Bone marrow (tissue), 2 donors: ENCODE measurements around the gene TMED6.

Experiments used
- DNase-seq, 2 donors: peaks; one replicate each; lab custom pipeline; 2025; lab: John Stamatoyannopoulos, UW

TMED6 gene

DNA sequence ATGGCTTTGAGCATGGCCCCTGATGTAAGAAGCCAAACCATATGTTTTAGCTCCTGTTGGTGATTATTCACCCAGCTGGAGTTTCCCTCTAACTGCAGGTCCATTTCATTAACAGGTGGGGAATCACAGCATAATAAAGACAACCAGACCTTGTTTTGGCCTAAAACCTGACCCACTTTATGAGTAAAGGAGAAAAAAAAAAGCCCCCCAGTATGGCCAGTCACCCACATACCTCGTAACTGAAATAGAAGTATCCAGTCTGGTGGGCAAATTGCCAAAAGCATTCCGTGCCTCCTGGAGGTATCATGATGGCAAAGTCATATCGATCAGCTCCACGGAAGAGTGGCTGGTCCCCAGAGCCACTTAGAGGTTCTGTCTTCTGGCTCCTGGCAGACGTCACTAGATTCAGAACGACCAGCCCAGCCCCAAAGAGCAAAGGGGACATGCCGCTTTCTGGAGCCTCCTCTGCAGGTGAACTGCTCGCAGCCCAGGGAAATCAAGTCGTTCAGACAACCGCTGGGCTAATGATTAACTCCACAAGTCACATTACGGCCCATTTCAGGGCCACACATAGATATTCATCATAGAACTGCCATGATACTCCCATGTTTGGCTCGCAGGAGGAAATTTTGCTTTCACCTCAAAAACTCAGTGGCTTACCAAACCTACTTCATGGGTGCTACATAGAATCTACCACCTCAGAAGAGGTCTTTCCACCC is at the start of gene TMED6:
TMED6 (minus strand) TSS at position 478 of the 719 bp plus-strand sequence; CDS start at position 445, 33 bp downstream.
- no peak for DNase-seq

DNA sequence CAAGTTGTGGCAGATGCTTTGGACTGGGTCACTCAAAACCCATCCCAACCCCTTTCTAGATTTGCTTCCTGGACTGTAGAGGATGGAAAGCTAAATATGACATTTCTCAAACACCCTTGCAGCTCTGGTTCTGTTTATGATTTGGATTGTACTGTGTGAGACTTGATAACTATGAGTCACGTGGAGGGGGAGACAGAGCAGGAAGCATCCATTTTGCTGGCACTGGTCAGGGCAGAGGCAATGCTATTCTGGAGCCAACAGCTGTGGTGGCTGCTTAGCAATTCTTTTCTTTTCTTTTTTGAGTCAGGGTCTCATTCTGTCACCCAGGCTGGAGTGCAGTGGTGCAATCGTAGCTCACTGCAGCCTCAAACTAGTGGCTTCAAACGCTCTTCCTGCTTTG is 47.8 kb upstream of the TMED6 start:
- no peak for DNase-seq

GRCh38 chr16:69397821-69398521 is 46.4 kb upstream of the TMED6 start:
- DNase-seq, result no peak

GRCh38 chr16:69396187-69397061 is 44.8 kb upstream of the TMED6 start:
- peak; percentile 10 to 53 for DNase-seq

- no peak for DNase-seq
Observed at GRCh38 chr16:69395859-69396186, 44.2 kb upstream of the TMED6 start.

GRCh38 chr16:69393898-69394849 is 42.6 kb upstream of the TMED6 start:
- DNase-seq, result no peak

DNA sequence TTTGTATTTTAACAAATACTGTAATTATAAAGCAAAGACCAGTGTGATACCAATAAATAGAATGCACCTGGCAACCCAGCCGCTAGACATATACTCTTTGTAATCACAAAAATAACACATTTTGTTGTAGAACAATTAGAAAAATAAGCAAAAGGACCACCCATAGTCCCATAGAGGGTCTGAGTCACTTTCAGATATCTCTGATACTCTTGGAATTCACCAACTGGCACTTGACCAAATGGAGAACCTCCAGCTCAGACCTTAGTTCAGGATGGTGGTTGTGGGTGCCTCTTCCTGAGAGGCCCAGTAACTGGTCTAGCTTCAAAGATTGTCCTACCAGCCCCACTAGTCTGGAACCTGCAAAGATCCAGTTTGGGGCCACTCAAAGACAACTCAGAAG is 35.0 kb upstream of the TMED6 start:
- DNase-seq, result no peak

GRCh38 chr16:69384974-69385373 is 33.4 kb upstream of the TMED6 start:
- no peak for DNase-seq

GRCh38 chr16:69382421-69382820 is 30.8 kb upstream of the TMED6 start:
- no peak for DNase-seq

DNA sequence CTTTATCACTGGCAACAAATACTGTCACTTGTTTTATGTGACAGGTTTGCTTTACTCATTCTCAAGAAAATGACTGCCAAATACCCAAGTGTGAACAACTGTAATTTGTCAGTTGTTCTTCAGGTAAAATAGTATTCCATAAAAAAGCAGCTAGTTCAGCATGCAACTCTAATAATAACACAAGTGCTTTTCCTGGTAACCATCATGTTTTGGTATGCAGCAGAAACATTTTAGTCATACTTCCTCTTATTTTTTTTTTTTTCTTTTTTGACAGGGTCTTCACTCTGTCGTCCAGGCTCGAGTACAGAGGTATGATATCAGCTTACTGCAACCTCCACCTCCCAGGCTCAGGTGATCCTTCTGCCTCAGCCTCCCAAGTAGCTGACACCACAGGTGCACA is 29.6 kb upstream of the TMED6 start:
- peak in 1 of 2 donors; percentile 60 for DNase-seq

DNA sequence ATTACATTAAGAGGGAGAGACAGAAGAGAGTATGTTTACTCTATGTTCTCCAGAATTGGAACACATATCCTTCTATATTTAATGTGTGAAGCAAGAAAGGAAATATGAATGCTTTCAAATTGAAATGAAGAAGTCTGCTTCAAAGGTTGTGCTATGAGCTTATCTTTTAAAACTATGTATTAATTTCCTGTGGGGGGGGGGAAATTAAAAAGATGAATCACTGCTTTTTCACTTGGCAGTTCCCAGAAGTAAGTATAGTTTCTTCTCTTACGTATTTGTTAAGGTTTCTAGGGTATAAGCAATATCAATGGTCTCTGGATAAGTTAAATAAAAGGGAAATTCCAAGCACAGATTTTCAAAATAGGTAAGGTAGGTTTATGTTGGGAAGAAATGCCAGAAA is 27.2 kb upstream of the TMED6 start:
- no peak for DNase-seq

DNA sequence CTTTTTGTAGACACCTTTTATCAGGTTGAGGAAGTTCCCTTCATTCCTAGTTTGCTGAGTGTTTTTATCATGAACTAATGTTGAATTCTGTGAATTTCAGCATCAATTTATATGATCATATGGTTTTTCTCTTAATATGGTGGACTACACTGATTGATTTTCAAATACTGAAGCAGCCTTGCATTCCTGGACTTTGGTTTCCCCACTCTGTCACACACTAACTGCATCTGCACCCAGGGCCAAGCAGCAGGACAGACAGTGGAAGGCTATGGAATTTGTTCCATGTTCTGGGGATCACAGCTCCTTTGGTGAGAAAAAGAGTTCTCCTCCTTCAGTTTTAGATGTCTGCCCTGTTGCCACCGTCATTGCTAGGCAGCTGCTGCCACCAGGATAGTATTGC is 26.4 kb upstream of the TMED6 start:
- no peak for DNase-seq

DNA sequence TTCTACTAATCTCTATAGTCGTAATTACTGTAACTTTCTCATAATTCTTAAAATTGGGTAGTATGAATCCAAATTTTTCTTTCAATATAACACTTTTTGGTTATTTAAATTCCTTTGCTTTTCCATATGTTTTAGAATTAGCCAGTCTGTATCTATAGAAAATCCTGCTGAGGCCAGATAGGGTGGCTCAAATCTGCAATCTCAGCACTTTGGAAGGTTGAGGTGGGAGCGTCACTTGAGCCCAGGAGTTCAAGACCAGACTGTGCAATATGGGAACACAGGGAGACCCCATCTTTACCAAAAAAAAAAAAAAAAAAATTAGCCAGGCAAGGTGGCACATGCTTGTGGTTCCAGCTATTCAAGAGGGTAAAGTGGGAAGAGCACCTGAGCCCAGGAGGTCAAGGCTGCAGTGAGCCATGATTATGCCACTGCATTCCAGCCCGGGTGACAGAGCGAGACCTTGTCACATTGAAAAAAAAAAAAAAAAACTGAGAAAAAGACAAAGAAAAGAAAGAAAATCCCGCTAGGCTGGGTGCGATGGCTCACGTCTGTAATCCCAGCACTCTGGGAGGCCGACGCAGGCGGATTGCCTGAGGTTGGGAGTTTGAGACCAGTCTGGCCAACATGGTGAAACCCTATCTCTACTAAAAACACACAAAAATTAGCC is 24.9 kb upstream of the TMED6 start:
- DNase-seq, result no peak

DNA sequence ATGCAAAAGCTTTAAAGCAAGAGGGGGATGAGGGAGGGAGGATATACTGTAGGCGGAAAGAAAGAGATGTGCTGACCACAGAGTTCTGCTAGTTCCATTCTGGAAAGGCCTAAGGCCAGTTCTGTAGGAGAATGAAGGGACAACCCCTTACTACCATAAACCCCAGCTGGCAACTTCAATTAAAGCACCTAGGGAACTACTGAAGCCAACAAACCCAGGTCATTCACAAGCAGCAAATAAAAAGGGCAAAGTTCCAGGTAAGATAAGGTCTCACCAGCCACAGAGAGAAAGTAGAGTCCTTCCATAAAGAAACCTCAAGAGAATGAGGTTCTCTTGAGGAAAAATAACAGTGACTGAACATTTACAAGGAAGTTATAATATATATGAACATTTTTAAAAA is 21.4 kb upstream of the TMED6 start:
- no peak for DNase-seq

- no peak for DNase-seq
Observed at GRCh38 chr16:69371564-69371963, 20.0 kb upstream of the TMED6 start.

DNA sequence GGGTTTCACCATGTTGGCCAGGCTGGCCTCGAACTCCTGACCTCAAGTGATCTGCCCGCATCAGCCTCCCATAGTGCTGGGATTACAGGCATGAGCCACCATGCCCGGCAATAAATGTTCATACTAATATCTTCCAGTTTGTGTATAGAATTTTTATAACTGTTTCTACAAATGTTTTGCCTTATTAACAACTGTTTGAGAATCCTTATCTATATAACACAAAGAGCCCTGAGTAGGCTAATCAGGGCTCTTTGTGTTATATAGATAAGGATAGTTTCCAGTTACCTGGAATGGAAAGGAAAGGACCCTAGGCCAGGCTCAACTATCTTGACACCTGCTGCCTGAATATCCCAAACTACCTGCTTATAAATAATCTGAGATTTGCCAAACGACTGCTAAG is 17.3 kb upstream of the TMED6 start:
- DNase-seq, result no peak

GRCh38 chr16:69367980-69368379 is 16.4 kb upstream of the TMED6 start:
- no peak for DNase-seq

GRCh38 chr16:69366431-69366830 is 14.8 kb upstream of the TMED6 start:
- DNase-seq, result no peak

DNA sequence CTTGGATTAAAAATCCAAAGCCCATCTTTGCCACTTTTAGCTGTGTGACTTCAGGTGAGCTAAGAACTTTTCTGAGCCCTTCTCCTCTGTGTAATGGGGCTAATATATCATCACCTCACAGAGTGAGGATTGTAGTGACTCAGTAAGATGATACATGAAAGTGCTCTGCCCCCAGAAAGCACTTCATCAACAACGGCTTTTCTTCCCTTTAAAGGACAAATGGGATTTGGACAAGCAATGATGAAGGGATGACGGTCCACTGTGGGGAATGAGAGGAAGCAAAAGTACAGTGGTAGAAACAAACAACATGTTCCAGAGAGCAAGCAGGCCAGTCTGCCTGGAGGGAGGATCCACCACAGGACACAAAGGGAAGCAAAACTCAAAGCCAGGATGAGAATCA is 14.3 kb upstream of the TMED6 start:
- no peak for DNase-seq

GRCh38 chr16:69364088-69364487 is 12.5 kb upstream of the TMED6 start:
- DNase-seq, result no peak

DNA sequence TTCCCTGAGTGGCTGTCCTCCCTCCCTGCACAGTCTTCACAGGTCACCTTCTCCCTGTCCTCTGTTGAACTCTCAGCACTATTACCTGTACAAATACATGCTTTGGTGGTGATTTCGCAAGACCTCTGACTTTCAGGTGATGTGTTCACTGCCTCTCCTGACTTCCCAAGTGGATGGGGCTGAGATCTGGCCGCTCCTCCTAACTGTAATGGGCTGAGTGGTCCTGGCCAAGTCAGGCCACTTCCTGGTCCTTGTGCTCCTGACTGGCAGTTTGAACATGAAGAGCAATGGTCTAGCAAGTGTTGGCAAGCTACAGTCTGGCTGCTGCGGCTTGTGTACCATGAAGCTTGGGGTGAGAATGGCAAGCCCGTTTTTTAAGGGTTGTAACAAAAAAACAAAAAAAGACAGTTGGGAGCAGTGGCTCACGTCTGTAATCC is 11.7 kb upstream of the TMED6 start:
- DNase-seq, result no peak
